Stimulated activated naive B cell treated with anti-CD40 and anti-IgM and Interleukin-4, amounts not matched to agents 10 μg/mL and 1 μg/mL and 100 μg/mL, for 72 hours (primary cell): ENCODE measurements around the gene ERC2.

Source experiments
- ATAC-seq, 2 donors: fragments of 150-1000 bp; cut with Tn5 transposase; replicated peaks; 2 replicates each; pipeline ENCODE4 v1.10.0; 2021; ENCODE audit warnings: moderate library complexity in 1 of 2
- DNase-seq: peaks from one replicate; pipeline ENCODE4 v3.0.0; 2021
- H3K27ac Mint-ChIP-seq: one replicate; pipeline ENCODE4 v1.8.0; 2022; ENCODE audit warnings: mild to moderate bottlenecking, mixed read lengths
- H3K27me3 Mint-ChIP-seq, 2 donors: one replicate each; pipeline ENCODE4 v1.8.0; 2022; ENCODE audit warnings: mixed read lengths in 2 of 2
- H3K36me3 Mint-ChIP-seq, 2 donors: one replicate each; pipeline ENCODE4 v1.8.0; 2022; ENCODE audit warnings: mixed read lengths in 2 of 2, mild to moderate bottlenecking in 1 of 2
- H3K4me1 Mint-ChIP-seq, 2 donors: one replicate each; pipeline ENCODE4 v1.8.0; 2022; ENCODE audit warnings: mixed read lengths in 2 of 2, mild to moderate bottlenecking in 1 of 2
- H3K4me3 Mint-ChIP-seq, 2 donors: one replicate each; pipeline ENCODE4 v1.8.0; 2022; ENCODE audit warnings: mild to moderate bottlenecking in 2 of 2, mixed read lengths in 2 of 2, moderate library complexity in 1 of 2
- H3K9me3 Mint-ChIP-seq, 2 donors: one replicate each; pipeline ENCODE4 v1.8.0; 2022; ENCODE audit warnings: mixed read lengths in 2 of 2, mild to moderate bottlenecking in 1 of 2

ERC2 gene

DNA sequence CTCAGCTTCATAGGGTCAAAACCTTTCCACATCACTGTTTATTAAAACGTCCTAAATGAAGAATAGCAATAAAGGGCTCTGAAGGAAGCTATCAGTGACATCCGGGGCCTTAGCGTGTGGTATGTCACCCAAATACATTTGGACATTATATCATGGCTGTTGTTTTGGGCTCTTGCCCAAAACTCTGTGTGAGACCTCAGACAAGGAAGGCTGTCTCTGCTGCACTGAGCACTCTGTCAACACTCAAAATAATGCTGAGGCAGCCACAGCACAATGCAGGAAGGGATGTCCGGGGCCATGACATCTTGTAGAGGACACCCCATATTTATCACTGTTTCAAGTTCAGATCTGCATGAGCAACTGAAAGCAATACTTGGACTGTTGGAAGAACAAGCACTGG lies 687.4 kb downstream of the ERC2 start:
- H3K36me3 Mint-ChIP-seq: no peaks in the 10 kb centered on the region
- DNase-seq (no peak), ATAC-seq (no peak)
- H3K4me3 Mint-ChIP-seq: no peak overlapping the region
- no peaks in the 10 kb centered on the region for H3K4me1 Mint-ChIP-seq
- H3K27ac Mint-ChIP-seq: no peak overlapping the region
- peaks cover 2 to 4% of the 10 kb centered on the region in 2 donors for H3K9me3 Mint-ChIP-seq
- H3K27me3 Mint-ChIP-seq: no peaks in the 10 kb centered on the region

DNA sequence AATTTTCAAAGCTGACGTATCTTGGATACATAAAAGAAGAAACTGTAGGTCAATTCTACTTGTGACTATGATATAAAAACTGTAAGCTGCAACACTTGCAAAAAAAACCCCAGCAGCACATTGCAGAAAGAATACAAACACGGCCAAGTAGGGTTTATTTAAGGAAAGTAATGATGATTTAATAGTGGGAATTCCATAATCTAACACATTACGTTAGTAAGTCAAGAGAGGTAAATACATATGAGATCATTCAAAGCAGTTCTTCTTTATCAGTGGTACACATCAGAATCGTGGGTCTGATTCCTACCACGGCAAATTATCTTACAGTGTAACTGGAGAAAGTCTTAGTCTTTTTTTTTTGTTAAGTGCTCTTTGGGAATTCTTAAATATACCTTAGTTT lies 688.7 kb downstream of the ERC2 start:
- no peaks in the 10 kb centered on the region for H3K4me1 Mint-ChIP-seq

DNA sequence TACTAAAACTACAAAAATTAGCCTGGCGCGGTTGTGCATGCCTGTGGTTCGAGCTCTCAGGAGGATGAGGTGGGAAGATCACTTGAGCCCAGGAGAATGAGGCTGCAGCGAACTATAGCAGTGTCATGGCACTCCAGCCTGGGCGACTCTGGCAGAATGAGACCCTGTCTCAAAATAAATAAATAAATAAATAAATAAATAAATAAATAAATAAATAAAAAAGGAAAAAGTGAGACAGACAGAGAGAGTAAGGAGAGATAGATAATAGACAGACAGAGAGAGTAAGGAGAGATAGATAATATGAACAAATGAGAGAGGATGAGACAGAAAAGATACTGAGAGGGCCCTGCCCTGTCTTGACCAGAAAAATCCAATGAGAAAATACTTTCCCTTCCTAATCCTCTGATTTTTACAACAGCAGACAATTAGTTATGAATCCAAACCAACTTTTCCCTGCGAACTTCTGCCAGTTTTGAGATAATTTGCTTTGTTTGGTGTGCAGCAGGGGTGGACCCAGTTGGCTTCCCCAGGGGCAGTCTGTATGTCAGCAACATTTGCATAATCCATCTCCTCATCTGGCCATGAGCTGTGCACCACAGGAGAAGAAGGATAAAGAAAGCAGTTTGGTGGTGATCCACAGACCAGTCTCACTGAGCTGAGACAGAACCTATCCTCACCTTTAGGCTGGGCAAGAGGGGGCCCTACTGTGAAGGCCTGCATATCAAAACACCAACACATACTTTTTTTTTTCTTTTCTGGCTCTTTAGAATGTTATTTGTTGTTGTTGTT lies 692.7 kb downstream of the ERC2 start:
- H3K27ac Mint-ChIP-seq: no peak overlapping the region

More for the DNA sequence above, 688.7 kb downstream of the ERC2 start:
- H3K27ac Mint-ChIP-seq: no peak overlapping the region
- H3K4me3 Mint-ChIP-seq: no peak overlapping the region
- H3K27me3 Mint-ChIP-seq: no peaks in the 10 kb centered on the region
- H3K9me3 Mint-ChIP-seq: peaks cover 2 to 4% of the 10 kb centered on the region in 2 donors
- DNase-seq (no peak), ATAC-seq (no peak)
- H3K36me3 Mint-ChIP-seq: no peaks in the 10 kb centered on the region

DNA sequence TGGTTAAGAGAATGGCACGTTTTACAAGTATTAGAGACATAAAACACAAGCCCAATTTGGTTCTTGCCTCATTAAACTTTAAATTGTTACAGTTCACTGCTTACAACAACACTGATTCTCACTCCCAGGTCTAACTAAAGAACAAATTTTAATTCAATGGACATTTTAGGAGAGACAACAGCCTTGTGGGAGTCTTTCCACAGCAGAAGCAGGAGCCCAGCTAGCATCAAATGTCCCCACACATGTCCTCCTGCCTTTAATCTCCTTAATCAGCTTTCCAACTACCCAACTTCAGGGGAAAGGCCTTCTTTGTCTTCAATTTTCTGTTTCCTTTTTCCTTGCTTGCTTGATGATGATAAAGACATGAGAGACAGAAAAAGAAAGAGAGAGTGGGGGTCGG lies 693.4 kb downstream of the ERC2 start:
- no peaks in the 10 kb centered on the region for H3K36me3 Mint-ChIP-seq
- ATAC-seq (no peak), DNase-seq (no peak)
- no peaks in the 10 kb centered on the region for H3K4me1 Mint-ChIP-seq
- peaks cover 4 to 8% of the 10 kb centered on the region in 2 donors for H3K9me3 Mint-ChIP-seq
- no peak overlapping the region for H3K4me3 Mint-ChIP-seq
- H3K27me3 Mint-ChIP-seq: no peaks in the 10 kb centered on the region
- H3K27ac Mint-ChIP-seq: no peak overlapping the region

More for the DNA sequence above, 692.7 kb downstream of the ERC2 start:
- Mint-ChIP-seq H3K27me3 (no peaks in the 10 kb centered on the region), H3K36me3 (no peaks in the 10 kb centered on the region), H3K4me3 (no peak overlapping the region), H3K4me1 (no peaks in the 10 kb centered on the region), H3K9me3 (peaks cover 4 to 8% of the 10 kb centered on the region in 2 donors)
- ATAC-seq (no peak), DNase-seq (no peak)

DNA sequence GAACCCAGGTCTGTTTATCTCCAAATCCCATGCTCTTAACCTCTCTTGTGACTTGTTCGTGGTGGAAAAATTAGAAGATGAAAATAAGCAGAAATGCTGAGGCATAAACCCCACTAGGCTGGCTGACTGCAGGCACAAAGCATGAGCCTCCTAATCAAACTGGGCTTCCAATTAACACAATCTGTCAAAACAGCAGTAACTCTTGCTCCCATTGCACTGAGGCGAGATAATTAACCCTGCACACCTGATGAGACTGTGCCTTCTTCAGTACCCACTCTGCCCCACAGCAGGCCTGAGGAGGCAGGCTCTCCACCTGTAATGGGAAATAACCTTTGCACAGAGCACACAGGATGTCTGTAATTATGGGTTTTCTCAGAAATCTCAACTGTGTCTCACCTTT lies 696.8 kb downstream of the ERC2 start:
- ATAC-seq (no peak), DNase-seq (no peak)
- H3K36me3 Mint-ChIP-seq: no peaks in the 10 kb centered on the region
- H3K4me1 Mint-ChIP-seq: no peaks in the 10 kb centered on the region
- H3K4me3 Mint-ChIP-seq: no peak overlapping the region
- no peaks in the 10 kb centered on the region for H3K27me3 Mint-ChIP-seq
- peaks cover 0 to 9% of the 10 kb centered on the region in 2 donors for H3K9me3 Mint-ChIP-seq
- H3K27ac Mint-ChIP-seq: no peak overlapping the region

DNA sequence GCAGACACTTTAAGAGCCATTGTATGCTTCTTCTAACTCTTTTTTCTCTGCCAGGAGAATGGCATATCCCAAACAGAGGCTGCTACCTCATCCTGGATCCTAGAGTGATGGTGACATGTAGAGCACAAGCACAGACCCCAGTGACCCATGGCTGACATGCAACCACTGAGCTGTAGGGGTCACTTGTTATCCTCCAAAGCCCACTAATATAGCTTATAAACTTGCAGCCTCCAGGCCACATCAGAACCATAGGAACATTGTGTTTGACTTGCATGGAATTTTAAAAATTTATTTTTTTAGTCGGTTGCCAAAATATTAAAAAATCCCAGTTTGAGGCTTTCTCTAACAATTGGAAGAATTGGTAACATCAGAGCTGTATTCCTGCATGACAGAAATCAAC lies 698.2 kb downstream of the ERC2 start:
- no peak for DNase-seq
- Mint-ChIP-seq H3K27me3 (no peaks in the 10 kb centered on the region), H3K27ac (no peak overlapping the region), H3K9me3 (peaks cover 0 to 7% of the 10 kb centered on the region in 2 donors), H3K36me3 (no peaks in the 10 kb centered on the region), H3K4me1 (no peaks in the 10 kb centered on the region), H3K4me3 (no peak overlapping the region)
- ATAC-seq: no peak

DNA sequence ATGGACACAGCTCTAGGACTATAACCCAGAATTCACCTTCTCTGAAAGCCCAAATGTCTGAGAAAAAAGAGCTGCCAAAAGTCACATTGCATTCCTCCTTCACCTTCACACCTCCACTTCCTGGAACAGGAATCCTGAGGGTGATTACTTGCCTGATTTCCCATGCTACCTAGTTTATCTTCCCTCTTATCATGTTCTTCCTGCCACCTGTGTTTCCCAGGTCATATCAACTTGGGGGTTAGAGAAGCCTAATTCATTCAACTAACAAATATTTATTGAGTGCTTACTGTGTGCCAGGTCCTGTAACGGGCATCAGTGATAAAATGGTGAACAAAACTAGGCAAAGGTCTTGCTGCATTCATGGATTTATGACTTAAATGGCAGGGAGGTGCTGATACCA lies 701.5 kb downstream of the ERC2 start:
- no peaks in the 10 kb centered on the region for H3K27me3 Mint-ChIP-seq
- no peaks in the 10 kb centered on the region for H3K36me3 Mint-ChIP-seq
- no peak overlapping the region for H3K27ac Mint-ChIP-seq
- H3K4me3 Mint-ChIP-seq: no peak overlapping the region
- no peak for ATAC-seq
- no peak for DNase-seq
- H3K4me1 Mint-ChIP-seq: no peaks in the 10 kb centered on the region
- peaks cover 0 to 3% of the 10 kb centered on the region in 2 donors for H3K9me3 Mint-ChIP-seq

DNA sequence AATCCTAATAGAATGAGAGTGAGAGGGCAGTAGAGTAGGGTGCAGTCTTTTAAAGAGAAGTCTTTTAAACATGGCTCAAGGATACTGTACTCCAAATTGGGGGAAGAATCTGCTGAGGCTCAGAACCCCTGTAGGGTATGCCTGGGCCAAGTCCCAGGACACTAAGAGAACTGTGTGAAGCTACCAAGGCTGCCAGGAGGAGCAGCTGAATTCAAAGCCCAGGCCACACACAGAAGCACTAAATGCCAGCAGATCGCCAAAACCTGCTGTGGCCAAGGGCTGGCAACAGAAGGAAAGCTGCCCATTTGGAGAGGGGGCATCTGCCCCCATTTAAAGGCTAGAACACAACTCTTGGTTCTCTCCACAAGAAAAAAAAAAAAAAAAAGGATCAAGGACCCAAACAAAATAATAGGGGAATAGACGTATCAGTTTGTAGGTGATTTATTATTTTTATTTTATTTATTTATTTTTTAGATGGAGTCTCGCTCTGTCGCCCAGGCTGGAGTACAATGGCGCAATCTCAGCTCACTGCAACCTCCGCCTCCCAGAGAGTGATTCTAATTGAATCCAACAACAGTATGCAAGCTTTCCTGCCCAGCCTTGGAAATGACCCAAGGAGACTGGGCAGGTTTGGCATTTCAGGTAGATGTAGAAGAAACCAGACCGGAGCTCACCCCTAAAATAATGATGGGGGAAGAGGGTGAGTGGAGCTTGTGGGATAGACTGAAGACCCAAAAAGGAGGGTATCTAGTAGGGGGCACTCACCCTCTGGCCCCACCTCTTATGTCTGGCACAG lies 702.2 kb downstream of the ERC2 start:
- ATAC-seq (no peak), DNase-seq (no peak)
- H3K4me3 Mint-ChIP-seq: no peak overlapping the region
- H3K9me3 Mint-ChIP-seq: peaks cover 0 to 3% of the 10 kb centered on the region in 2 donors
- H3K36me3 Mint-ChIP-seq: no peaks in the 10 kb centered on the region
- no peaks in the 10 kb centered on the region for H3K27me3 Mint-ChIP-seq
- no peak overlapping the region for H3K27ac Mint-ChIP-seq
- H3K4me1 Mint-ChIP-seq: no peaks in the 10 kb centered on the region

DNA sequence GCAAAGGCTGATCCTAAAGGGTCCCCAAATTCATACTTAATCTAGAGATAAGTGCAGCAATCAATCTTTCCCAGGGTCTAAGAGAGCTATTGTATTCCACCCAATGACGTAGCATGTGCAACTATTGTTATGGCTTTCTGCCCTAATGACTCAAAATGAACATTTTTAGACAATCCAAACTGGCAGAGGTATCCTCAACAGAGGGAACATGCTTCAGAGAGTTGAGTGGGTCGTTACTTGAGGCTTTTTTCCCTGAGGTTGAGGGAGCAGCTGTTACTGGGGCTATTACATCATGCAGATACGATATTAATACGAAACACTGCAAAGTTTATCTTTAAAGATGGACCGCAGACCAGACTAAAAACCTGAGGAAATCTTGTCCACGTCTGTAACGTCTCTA lies 702.9 kb downstream of the ERC2 start:
- Mint-ChIP-seq H3K27me3 (no peaks in the 10 kb centered on the region), H3K4me1 (no peaks in the 10 kb centered on the region), H3K9me3 (peaks cover 0 to 3% of the 10 kb centered on the region in 2 donors), H3K27ac (no peak overlapping the region), H3K4me3 (no peak overlapping the region), H3K36me3 (no peaks in the 10 kb centered on the region)
- ATAC-seq: no peak
- no peak for DNase-seq

DNA sequence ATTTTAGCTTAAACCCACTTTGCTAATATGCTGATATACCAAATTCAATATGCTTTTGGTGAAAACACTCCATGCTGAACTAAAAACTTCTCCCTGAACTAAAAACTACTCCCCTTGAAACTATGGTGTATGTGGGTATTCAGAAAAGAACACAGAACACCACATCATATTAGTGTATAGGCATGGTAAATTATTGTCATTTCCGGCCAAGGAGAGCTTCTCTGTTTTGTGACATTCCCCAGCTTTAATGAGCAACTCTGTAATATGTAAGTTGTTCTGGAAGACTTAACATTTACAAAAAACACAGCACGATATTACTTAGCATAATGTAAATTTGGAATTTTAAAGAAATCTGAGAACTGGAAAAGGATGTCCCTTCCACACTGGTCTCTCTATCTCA lies 711.3 kb downstream of the ERC2 start:
- Mint-ChIP-seq H3K27ac (no peak overlapping the region), H3K9me3 (peaks cover 0 to 4% of the 10 kb centered on the region in 2 donors), H3K27me3 (no peaks in the 10 kb centered on the region), H3K4me3 (no peak overlapping the region), H3K36me3 (no peaks in the 10 kb centered on the region), H3K4me1 (no peaks in the 10 kb centered on the region)
- ATAC-seq: no peak
- no peak for DNase-seq

DNA sequence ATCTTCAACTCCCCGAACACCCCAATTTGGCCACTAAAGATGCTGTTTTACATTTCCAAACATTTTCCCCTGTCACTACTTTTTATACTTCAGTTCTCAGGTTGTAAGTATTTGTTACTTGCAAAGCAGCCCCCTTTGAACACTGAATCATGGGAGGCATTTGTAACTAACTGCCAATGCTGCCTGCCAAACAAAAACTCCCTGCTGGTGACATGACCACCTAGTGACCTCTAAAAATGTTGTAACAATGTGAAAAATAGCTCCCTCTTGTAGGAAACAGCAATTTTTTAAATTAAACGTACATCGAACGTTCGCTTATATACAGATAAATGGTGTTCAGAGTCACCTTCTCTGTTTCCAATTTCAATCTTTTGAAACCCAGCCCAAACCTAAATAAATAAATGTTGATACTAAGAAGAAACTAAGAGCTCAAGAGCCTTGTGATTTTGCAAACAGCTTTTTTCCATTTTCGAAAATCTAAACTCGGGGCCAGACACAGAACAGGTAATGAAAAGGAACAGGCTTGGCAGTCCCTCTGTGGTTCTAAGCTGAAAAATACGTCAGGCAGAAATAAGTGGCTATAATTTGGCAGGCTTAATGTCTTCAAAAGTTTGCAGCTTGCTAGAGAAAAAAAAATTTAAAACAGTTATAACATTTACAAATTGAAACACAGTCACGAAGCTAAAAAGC lies 712.6 kb downstream of the ERC2 start:
- ATAC-seq: no peak
- no peak for DNase-seq
- no peak overlapping the region for H3K4me3 Mint-ChIP-seq
- H3K27me3 Mint-ChIP-seq: no peaks in the 10 kb centered on the region
- H3K27ac Mint-ChIP-seq: no peak overlapping the region
- no peaks in the 10 kb centered on the region for H3K36me3 Mint-ChIP-seq
- peaks cover 0 to 4% of the 10 kb centered on the region in 2 donors for H3K9me3 Mint-ChIP-seq
- H3K4me1 Mint-ChIP-seq: no peaks in the 10 kb centered on the region

DNA sequence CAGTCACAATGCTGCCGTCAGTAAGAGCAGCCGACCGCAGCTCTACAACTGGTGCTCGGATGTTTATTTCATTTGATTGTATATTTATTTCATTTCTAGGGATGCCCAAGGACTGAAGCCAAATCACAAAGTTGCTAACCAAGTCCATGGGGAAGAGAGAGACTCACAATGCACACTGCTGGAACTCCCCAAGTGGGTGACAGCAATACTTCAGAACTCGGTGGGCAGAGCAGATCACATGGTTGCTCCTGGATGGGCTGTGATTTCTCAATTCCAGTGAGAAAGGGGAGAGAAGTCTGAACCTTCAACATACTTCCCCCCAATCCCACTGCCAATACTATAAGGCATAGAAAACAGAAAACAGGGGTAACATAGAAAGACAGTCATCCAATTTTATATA lies 715.4 kb downstream of the ERC2 start:
- Mint-ChIP-seq H3K27ac (no peak overlapping the region), H3K4me1 (no peaks in the 10 kb centered on the region), H3K9me3 (peaks cover 5 to 7% of the 10 kb centered on the region in 2 donors), H3K36me3 (no peaks in the 10 kb centered on the region), H3K27me3 (no peaks in the 10 kb centered on the region), H3K4me3 (no peak overlapping the region)
- no peak for ATAC-seq
- DNase-seq: no peak

DNA sequence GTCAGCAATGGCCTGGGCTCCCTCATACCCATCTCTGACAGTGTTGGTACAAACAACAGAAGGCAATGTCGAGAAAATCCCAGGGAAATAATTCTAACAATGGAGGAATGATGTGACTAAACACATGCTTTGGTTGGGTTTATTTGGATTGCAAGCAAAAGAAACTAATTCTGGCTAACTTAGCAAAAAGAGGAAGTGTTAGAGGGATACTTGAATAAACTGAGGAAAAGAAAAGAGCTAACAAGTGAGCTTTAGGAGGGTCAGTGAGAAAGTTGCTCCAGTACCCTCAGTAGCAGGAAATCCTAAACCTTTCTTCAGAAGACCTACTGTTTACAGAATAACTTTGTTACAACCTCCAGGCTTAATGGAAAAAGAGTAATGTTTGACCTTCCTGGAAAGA lies 716.5 kb downstream of the ERC2 start:
- ATAC-seq (no peak), DNase-seq (no peak)
- Mint-ChIP-seq H3K27ac (no peak overlapping the region), H3K36me3 (no peaks in the 10 kb centered on the region), H3K9me3 (peaks cover 5 to 7% of the 10 kb centered on the region in 2 donors), H3K27me3 (no peaks in the 10 kb centered on the region), H3K4me1 (no peaks in the 10 kb centered on the region), H3K4me3 (no peak overlapping the region)

DNA sequence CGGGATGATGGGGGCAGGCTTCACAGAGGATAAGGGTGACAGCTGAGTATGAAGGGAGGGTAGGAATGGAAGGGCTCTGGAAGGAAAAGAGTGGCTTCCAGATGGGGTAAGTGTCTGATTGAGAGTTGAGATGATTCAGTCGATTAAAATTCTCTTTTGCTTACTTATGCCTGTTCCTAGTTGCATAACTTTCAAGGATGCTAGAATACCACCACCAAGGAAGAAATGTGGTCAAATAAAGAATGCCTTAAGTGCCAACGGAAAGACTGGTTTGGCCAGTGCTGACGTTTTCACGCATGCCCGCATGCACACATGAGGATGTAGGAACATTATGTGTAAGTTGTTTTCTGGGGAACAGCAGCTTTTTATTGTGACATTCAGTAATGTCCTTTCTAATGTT lies 717.7 kb downstream of the ERC2 start:
- H3K36me3 Mint-ChIP-seq: no peaks in the 10 kb centered on the region
- no peak overlapping the region for H3K4me3 Mint-ChIP-seq

More for the DNA sequence above, 717.7 kb downstream of the ERC2 start:
- no peak overlapping the region for H3K27ac Mint-ChIP-seq
- peaks cover 5 to 7% of the 10 kb centered on the region in 2 donors for H3K9me3 Mint-ChIP-seq
- ATAC-seq (no peak), DNase-seq (no peak)
- H3K27me3 Mint-ChIP-seq: no peaks in the 10 kb centered on the region
- no peaks in the 10 kb centered on the region for H3K4me1 Mint-ChIP-seq
